Esophagus squamous epithelium (tissue), 5 donors: ENCODE data around the gene COA5. TPM values are rescaled to one million over a fixed set of nuclear protein-coding genes. Genes with fewer than 3 reads are reported as not detected.
A peak's percentile ranks its signal among the peaks of the same experiment; 100 is the strongest.
"Not testable (repeated sequence)": the region's sequence is repeated elsewhere in the genome, so short reads cannot be mapped to it uniquely, and the experiment has no call there.

ENCODE experiments used
- DNase-seq: peaks from one replicate; lab custom pipeline; 2025; lab: John Stamatoyannopoulos, UW
- H3K27ac ChIP-seq, 4 donors: fragments of 200-600 bp; sonication (generic); one replicate each; pipeline ENCODE4 v1.5.1; 2016 to 2019; ENCODE audit warnings: mild to moderate bottlenecking in 1 of 4
- H3K27me3 ChIP-seq, 4 donors: fragments of 200-600 bp; sonication (generic); 1 replicate in 3 of 4; 2 replicates in 1 of 4; pipeline versions ENCODE4 v1.5.1 to v1.6.0; 2017 to 2021; ENCODE audit warnings: antibody characterized with exemption in 1 of 4
- H3K36me3 ChIP-seq, 3 donors: fragments of 200-600 bp; sonication (generic); one replicate each; pipeline ENCODE4 v1.5.1; 2016 to 2019
- H3K4me1 ChIP-seq, 3 donors: fragments of 200-600 bp; sonication (generic); one replicate each; pipeline ENCODE4 v1.5.1; 2017 to 2019
- H3K4me3 ChIP-seq, 4 donors: fragments of 200-600 bp; sonication (generic); 1 replicate in 3 of 4; 2 replicates in 1 of 4; pipeline ENCODE4 v1.5.1; 2016 to 2019; ENCODE audit warnings: mild to moderate bottlenecking in 2 of 4, moderate library complexity in 1 of 4
- H3K9me3 ChIP-seq, 3 donors: fragments of 200-600 bp; sonication (generic); one replicate each; pipeline ENCODE4 v1.5.1; 2016 to 2019
- CTCF ChIP-seq, 6 experiments: fragments of 450-650 bp in 4 of 6; fragments of 200-600 bp in 2 of 6; sonication (generic) in 2 of 6; IDR thresholded peaks; one replicate each; pipeline ENCODE4 v1.5.1; 2016 to 2019; ENCODE audit warnings: antibody characterized with exemption in 6 of 6, mild to moderate bottlenecking in 4 of 6, moderate library complexity in 4 of 6
- POLR2A ChIP-seq, 4 donors: fragments of 450-650 bp; IDR thresholded peaks; one replicate each; pipeline ENCODE4 v1.6.1; 2017; ENCODE audit warnings: antibody characterized with exemption in 4 of 4, mild to moderate bottlenecking in 4 of 4, moderate library complexity in 3 of 4
- WGBS, 2 donors: methylation state at CpG; one replicate each; pipeline ENCODE4 v1.1.5; 2018; 5-methylcytosine and 5-hydroxymethylcytosine counted together
- intact Hi-C: fragments of 100-400 bp; cut with DNase I; formaldehyde crosslinking; loops from one replicate; pipeline ENCODE4 v1.15.0; 2022
- total RNA-seq, 4 donors: library from RNA; depleted of rRNA; stranded (reverse); fragments of >200 nt; gene quantifications; one replicate each; pipeline ENCODE4 v1.1.0, GENCODE V29; 2016
- donor health status: DM: yes; HTN: yes; CAD: no.

COA5 gene
- total RNA-seq, 4 donors from 2014 or later, result 15.5 to 37.8 (median 19.4) TPM

GRCh38 chr2:98606431-98606830 is 1.9 kb downstream of the COA5 start:
- TF ChIP-seq CTCF (IDR thresholded peaks at IDR 0.05), result no peak
- TF ChIP-seq POLR2A (IDR thresholded peaks at IDR 0.05), result no peak
- no peaks in the 10 kb centered on the region for H3K9me3 ChIP-seq
- intact Hi-C loops, result loop anchor here (5.0 kb wide), 1 partner anchor 39 kb away; no protein-coding TSS in a partner anchor
- peaks cover 34 to 59% (median 34%) of the 10 kb centered on the region in 3 donors for H3K4me1 ChIP-seq
- H3K27me3 ChIP-seq, result no peaks in the 10 kb centered on the region
- H3K36me3 ChIP-seq, result peaks cover 0 to 39% (median 0%) of the 10 kb centered on the region in 3 donors
- no peak overlapping the region for H3K4me3 ChIP-seq
- no peak for DNase-seq
- no peak overlapping the region for H3K27ac ChIP-seq
- 77 to 86% methylated on average over 7 of the region's 7 CpGs for WGBS, 2 donors

- Histone ChIP-seq H3K9me3 (no peaks in the 10 kb centered on the region), H3K36me3 (peaks cover 0 to 39% (median 2%) of the 10 kb centered on the region in 3 donors), H3K4me3 (no peak overlapping the region), H3K27ac (no peak overlapping the region), H3K27me3 (no peaks in the 10 kb centered on the region), H3K4me1 (peaks cover 24 to 45% (median 30%) of the 10 kb centered on the region in 3 donors)
- WGBS, 2 donors, result 65 to 66% methylated on average over 2 to 3 of the region's 3 CpGs
- DNase-seq, result no peak
- intact Hi-C loops, result loop anchor here (5.0 kb wide), 1 partner anchor 38 kb away; no protein-coding TSS in a partner anchor
- TF ChIP-seq CTCF (IDR thresholded peaks at IDR 0.05), result no peak
- no peak for TF ChIP-seq POLR2A (IDR thresholded peaks at IDR 0.05)
Observed at GRCh38 chr2:98605076-98605475, 3.2 kb downstream of the COA5 start.

GRCh38 chr2:98604547-98604946 is 3.8 kb downstream of the COA5 start:
- H3K9me3 ChIP-seq, result no peaks in the 10 kb centered on the region
- TF ChIP-seq CTCF (IDR thresholded peaks at IDR 0.05) (no peak), POLR2A (IDR thresholded peaks at IDR 0.05) (no peak)
- peaks cover 18 to 40% (median 26%) of the 10 kb centered on the region in 3 donors for H3K4me1 ChIP-seq
- no peaks in the 10 kb centered on the region for H3K27me3 ChIP-seq
- 31 to 51% methylated on average over 2 of the region's 2 CpGs for whole genome bisulfite sequencing, 2 donors
- no peak for DNase-seq
- peaks cover 0 to 45% (median 6%) of the 10 kb centered on the region in 3 donors for H3K36me3 ChIP-seq
- no peak overlapping the region for H3K27ac ChIP-seq
- H3K4me3 ChIP-seq, result no peak overlapping the region
- intact Hi-C loops, result no loop called here

- Histone ChIP-seq H3K9me3 (no peaks in the 10 kb centered on the region), H3K36me3 (peaks cover 0 to 67% (median 10%) of the 10 kb centered on the region in 3 donors), H3K4me3 (no peak overlapping the region), H3K27me3 (no peaks in the 10 kb centered on the region), H3K4me1 (peaks cover 5 to 23% (median 9%) of the 10 kb centered on the region in 3 donors), H3K27ac (no peak overlapping the region)
- WGBS, 2 donors, result 57 to 83% methylated on average over 3 of the region's 3 CpGs
- no peak for DNase-seq
- intact Hi-C loops, result no loop called here
- no peak for TF ChIP-seq POLR2A (IDR thresholded peaks at IDR 0.05)
- TF ChIP-seq CTCF (IDR thresholded peaks at IDR 0.05), result peak in 5 of 6 experiments; percentile 33 to 54 (median 36)
Observed at GRCh38 chr2:98601532-98602132, 6.7 kb downstream of the COA5 start.

- no peaks in the 10 kb centered on the region for H3K27me3 ChIP-seq
- no peak overlapping the region for H3K4me3 ChIP-seq
- WGBS, 2 donors, result 72 to 79% methylated on average over 1 of the region's 1 CpG
- intact Hi-C loops, result no loop called here
- no peak for TF ChIP-seq POLR2A (IDR thresholded peaks at IDR 0.05)
- TF ChIP-seq CTCF (IDR thresholded peaks at IDR 0.05), result no peak
- H3K27ac ChIP-seq, result no peak overlapping the region
- H3K36me3 ChIP-seq, result peaks cover 0 to 78% (median 10%) of the 10 kb centered on the region in 3 donors
- H3K4me1 ChIP-seq, result no peaks in the 10 kb centered on the region
- no peaks in the 10 kb centered on the region for H3K9me3 ChIP-seq
- DNase-seq, result no peak
Observed at GRCh38 chr2:98598781-98599428, 9.4 kb downstream of the COA5 start.

- intact Hi-C loops, DNase-seq, H3K27me3 ChIP-seq, H3K4me1 ChIP-seq, H3K9me3 ChIP-seq, H3K27ac ChIP-seq, H3K4me3 ChIP-seq: not testable (repeated sequence)
- 93% methylated on average over 3 to 4 of the region's 4 CpGs for WGBS, 2 donors
- H3K36me3 ChIP-seq, result peaks cover 0 to 49% (median 5%) of the 10 kb centered on the region in 3 donors
Observed at GRCh38 chr2:98594665-98595064, 13.6 kb downstream of the COA5 start.
